ENCODE results near the gene CTSL.

Gene CTSL

GRCh38 chr9:87701931-87702421, 23.9 kb upstream of the CTSL start:
- DNase-seq = no peak

- DNase-seq = no peak
Measured at GRCh38 chr9:87702921-87703320, 23.0 kb upstream of the CTSL start.

- no peak for DNase-seq
Measured at GRCh38 chr9:87703636-87704276, 22.2 kb upstream of the CTSL start.

- no peak for DNase-seq
Measured at GRCh38 chr9:87704342-87704741, 21.6 kb upstream of the CTSL start.

- DNase-seq = no peak
Measured at GRCh38 chr9:87706066-87706739, 19.7 kb upstream of the CTSL start.

GRCh38 chr9:87707805-87708506, 18.0 kb upstream of the CTSL start:
- no peak for DNase-seq

GRCh38 chr9:87708546-87708945, 17.4 kb upstream of the CTSL start:
- no peak for DNase-seq

GRCh38 chr9:87708986-87709728, 16.8 kb upstream of the CTSL start:
- DNase-seq = no peak

- no peak for DNase-seq
Measured at GRCh38 chr9:87710443-87710842, 15.5 kb upstream of the CTSL start.

GRCh38 chr9:87711857-87712800, 13.8 kb upstream of the CTSL start:
- no peak for DNase-seq

- no peak for DNase-seq
Measured at GRCh38 chr9:87712801-87713277, 13.1 kb upstream of the CTSL start.

GRCh38 chr9:87713278-87713987, 12.5 kb upstream of the CTSL start:
- DNase-seq = no peak

- no peak for DNase-seq
Measured at GRCh38 chr9:87713988-87714330, 12.0 kb upstream of the CTSL start.

GRCh38 chr9:87714819-87715218, 11.1 kb upstream of the CTSL start:
- no peak for DNase-seq

- no peak for DNase-seq
Measured at GRCh38 chr9:87716141-87716540, 9.8 kb upstream of the CTSL start.

- DNase-seq = no peak
Measured at GRCh38 chr9:87717456-87717855, 8.5 kb upstream of the CTSL start.

- no peak for DNase-seq
Measured at GRCh38 chr9:87718231-87718630, 7.7 kb upstream of the CTSL start.

- no peak for DNase-seq
Measured at GRCh38 chr9:87718852-87719612, 6.9 kb upstream of the CTSL start.

- no peak for DNase-seq
Measured at GRCh38 chr9:87720173-87720572, 5.7 kb upstream of the CTSL start.

GRCh38 chr9:87722393-87723088, 3.4 kb upstream of the CTSL start:
- DNase-seq = no peak
